Neural progenitor cell (in vitro differentiated cells): ENCODE results near the gene ATL1. TPM values are rescaled to one million over a fixed set of nuclear protein-coding genes. Genes with fewer than 3 reads are reported as not detected.

ENCODE experiments used
- DNase-seq: peaks from one replicate; pipeline ENCODE4 v3.0.0-alpha.2; 2016; ENCODE audit warnings: low spot score
- H2AFZ ChIP-seq: fragments of 200-600 bp; sonication (generic); replicated peaks from 2 replicates; pipeline ENCODE4 v1.6.1; 2016; ENCODE audit warnings: antibody characterized with exemption
- H3F3A ChIP-seq: fragments of 200-600 bp; sonication (generic); 2 replicates; pipeline ENCODE4 v1.6.1; 2016; ENCODE audit warnings: antibody characterized with exemption, low read depth
- H3K27ac ChIP-seq: fragments of 200-600 bp; sonication (generic); 2 replicates; pipeline ENCODE4 v1.5.1; 2016; ENCODE audit warnings: mild to moderate bottlenecking
- H3K27me3 ChIP-seq: fragments of 200-600 bp; sonication (generic); 2 replicates; pipeline ENCODE4 v1.6.1; 2016; ENCODE audit warnings: mild to moderate bottlenecking, moderate library complexity
- H3K36me3 ChIP-seq: fragments of 200-600 bp; sonication (generic); 2 replicates; pipeline ENCODE4 v1.5.1; 2016
- H3K4me1 ChIP-seq: fragments of 200-600 bp; sonication (generic); 2 replicates; pipeline ENCODE4 v1.6.1; 2016; ENCODE audit warnings: mixed run types
- H3K4me2 ChIP-seq: fragments of 200-600 bp; sonication (generic); 2 replicates; pipeline ENCODE4 v1.6.1; 2016
- H3K4me3 ChIP-seq: fragments of 200-600 bp; sonication (generic); 2 replicates; pipeline ENCODE4 v1.5.1; 2016
- H3K79me2 ChIP-seq: fragments of 200-600 bp; sonication (generic); 2 replicates; pipeline ENCODE4 v1.6.1; 2016; ENCODE audit warnings: low read depth
- H3K9ac ChIP-seq: fragments of 200-600 bp; sonication (generic); 2 replicates; pipeline ENCODE4 v1.6.1; 2016
- H3K9me3 ChIP-seq: fragments of 200-600 bp; sonication (generic); 2 replicates; pipeline ENCODE4 v1.5.1; 2016; ENCODE audit warnings: low read depth
- H4K20me1 ChIP-seq: fragments of 200-600 bp; sonication (generic); 2 replicates; pipeline ENCODE4 v1.6.1; 2016; ENCODE audit warnings: low read depth
- H3K27ac Mint-ChIP-seq: 3 replicates; pipeline ENCODE4 v1.8.0; 2021; ENCODE audit warnings: mixed read lengths
- H3K27me3 Mint-ChIP-seq: 2 replicates; pipeline ENCODE4 v1.8.0; 2022; ENCODE audit warnings: low read depth, mild to moderate bottlenecking, inconsistent platforms, moderate library complexity, mixed read lengths; ENCODE audit not compliant: insufficient read depth
- H3K36me3 Mint-ChIP-seq: 3 replicates; pipeline ENCODE4 v1.8.0; 2021; ENCODE audit warnings: mixed read lengths
- H3K4me1 Mint-ChIP-seq: 3 replicates; pipeline ENCODE4 v1.8.0; 2021; ENCODE audit warnings: mixed read lengths
- H3K4me3 Mint-ChIP-seq: 3 replicates; pipeline ENCODE4 v1.8.0; 2021; ENCODE audit warnings: mild to moderate bottlenecking, moderate library complexity, mixed read lengths
- H3K9me3 Mint-ChIP-seq: 3 replicates; pipeline ENCODE4 v1.8.0; 2020; ENCODE audit warnings: mixed read lengths
- CTCF ChIP-seq: fragments of 200-600 bp; sonication (generic); IDR thresholded peaks from 2 replicates; pipeline ENCODE4 v1.5.1; 2017; ENCODE audit warnings: antibody characterized with exemption, mild to moderate bottlenecking
- EZH2 ChIP-seq: fragments of 200-600 bp; sonication (generic); IDR thresholded peaks from 2 replicates; pipeline ENCODE4 v1.6.1; 2017; ENCODE audit warnings: antibody characterized with exemption, mild to moderate bottlenecking, moderate library complexity
- EZH2phosphoT487 ChIP-seq: fragments of 200-600 bp; sonication (generic); IDR thresholded peaks from 2 replicates; pipeline ENCODE4 v1.6.1; 2017; ENCODE audit warnings: antibody characterized with exemption
- total RNA-seq: library from RNA; depleted of rRNA; stranded (reverse); fragments of >200 nt; gene quantifications from 2 replicates; pipeline ENCODE4 v1.2.3, GENCODE V29; 2015; ENCODE audit warnings: low replicate concordance

The ATL1 gene
- total RNA-seq, 1 donor from 2014 or later = 11.8 TPM

- H3K27ac Mint-ChIP-seq = peak overlapping the region; percentile 51
- Histone ChIP-seq H3K27ac (no peak overlapping the region), H3K27me3 (peaks cover 10% of the 10 kb centered on the region), H3K4me3 (peak overlapping the region; percentile 91), H2AFZ (peak overlapping the region; percentile 96), H3K4me1 (peaks cover 19% of the 10 kb centered on the region), H3K79me2 (peaks cover 40% of the 10 kb centered on the region), H3F3A (peaks cover 6% of the 10 kb centered on the region), H3K4me2 (peak overlapping the region; percentile 91), H3K9me3 (no peaks in the 10 kb centered on the region), H4K20me1 (peaks cover 32% of the 10 kb centered on the region), H3K9ac (no peak overlapping the region), H3K36me3 (no peaks in the 10 kb centered on the region)
- peaks cover 26% of the 10 kb centered on the region for H3K4me1 Mint-ChIP-seq
- H3K27me3 Mint-ChIP-seq = peaks cover 9% of the 10 kb centered on the region
- H3K4me3 Mint-ChIP-seq = peak overlapping the region; percentile 88
- peaks cover 7% of the 10 kb centered on the region for H3K36me3 Mint-ChIP-seq
- H3K9me3 Mint-ChIP-seq = peaks cover 20% of the 10 kb centered on the region
- no peak for DNase-seq
- TF ChIP-seq CTCF = no peak
- TF ChIP-seq EZH2phosphoT487 = no peak
- TF ChIP-seq EZH2 = no peak
These were observed 26.7 kb upstream of the ATL1 start for GRCh38 chr14:50533241-50533705.

GRCh38 chr14:50533806-50534205 lies 26.1 kb upstream of the ATL1 start:
- peaks cover 19% of the 10 kb centered on the region for H3K4me1 ChIP-seq
- H3K9ac ChIP-seq = no peak overlapping the region
- H3K27me3 ChIP-seq = peaks cover 10% of the 10 kb centered on the region
- no peak overlapping the region for H3K27ac Mint-ChIP-seq
- peaks cover 6% of the 10 kb centered on the region for H3F3A ChIP-seq
- H3K4me3 ChIP-seq = no peak overlapping the region
- no peak overlapping the region for H3K27ac ChIP-seq
- no peak for TF ChIP-seq EZH2
- no peak for TF ChIP-seq EZH2phosphoT487
- no peak for TF ChIP-seq CTCF
- H4K20me1 ChIP-seq = peaks cover 26% of the 10 kb centered on the region
- no peaks in the 10 kb centered on the region for H3K9me3 ChIP-seq
- no peak for DNase-seq
- no peak overlapping the region for H2AFZ ChIP-seq
- H3K4me2 ChIP-seq = no peak overlapping the region
- peaks cover 9% of the 10 kb centered on the region for H3K27me3 Mint-ChIP-seq
- no peak overlapping the region for H3K4me3 Mint-ChIP-seq
- H3K36me3 ChIP-seq = no peaks in the 10 kb centered on the region
- H3K79me2 ChIP-seq = peaks cover 35% of the 10 kb centered on the region
- peaks cover 7% of the 10 kb centered on the region for H3K36me3 Mint-ChIP-seq
- H3K9me3 Mint-ChIP-seq = peaks cover 20% of the 10 kb centered on the region
- peaks cover 25% of the 10 kb centered on the region for H3K4me1 Mint-ChIP-seq

- H2AFZ ChIP-seq = no peak overlapping the region
- peaks cover 10% of the 10 kb centered on the region for H3K27me3 ChIP-seq
- H3K36me3 Mint-ChIP-seq = peaks cover 4% of the 10 kb centered on the region
- peaks cover 20% of the 10 kb centered on the region for H3K9me3 Mint-ChIP-seq
- H3K27me3 Mint-ChIP-seq = peaks cover 9% of the 10 kb centered on the region
- H3F3A ChIP-seq = peaks cover 6% of the 10 kb centered on the region
- H3K4me3 ChIP-seq = no peak overlapping the region
- peaks cover 20% of the 10 kb centered on the region for H4K20me1 ChIP-seq
- no peak overlapping the region for H3K4me3 Mint-ChIP-seq
- H3K27ac ChIP-seq = no peak overlapping the region
- H3K9ac ChIP-seq = no peak overlapping the region
- TF ChIP-seq EZH2 = no peak
- TF ChIP-seq CTCF = no peak
- no peak for TF ChIP-seq EZH2phosphoT487
- H3K9me3 ChIP-seq = no peaks in the 10 kb centered on the region
- no peaks in the 10 kb centered on the region for H3K36me3 ChIP-seq
- H3K27ac Mint-ChIP-seq = no peak overlapping the region
- H3K4me1 Mint-ChIP-seq = peaks cover 22% of the 10 kb centered on the region
- DNase-seq = no peak
- H3K4me1 ChIP-seq = peaks cover 19% of the 10 kb centered on the region
- peaks cover 29% of the 10 kb centered on the region for H3K79me2 ChIP-seq
- no peak overlapping the region for H3K4me2 ChIP-seq
These were observed 25.5 kb upstream of the ATL1 start for GRCh38 chr14:50534416-50534815.
